HPDE6-E6E7 (cell line): ENCODE data around the gene CLEC16A.

Experiments
- DNase-seq: peaks from one replicate; pipeline ENCODE4 v3.0.0; 2011; ENCODE audit warnings: missing footprints; ENCODE audit errors: extremely low spot score

Gene CLEC16A

GRCh38 chr16:11082860-11083388 lies 138.6 kb downstream of the CLEC16A start:
- DNase-seq: no peak

DNA sequence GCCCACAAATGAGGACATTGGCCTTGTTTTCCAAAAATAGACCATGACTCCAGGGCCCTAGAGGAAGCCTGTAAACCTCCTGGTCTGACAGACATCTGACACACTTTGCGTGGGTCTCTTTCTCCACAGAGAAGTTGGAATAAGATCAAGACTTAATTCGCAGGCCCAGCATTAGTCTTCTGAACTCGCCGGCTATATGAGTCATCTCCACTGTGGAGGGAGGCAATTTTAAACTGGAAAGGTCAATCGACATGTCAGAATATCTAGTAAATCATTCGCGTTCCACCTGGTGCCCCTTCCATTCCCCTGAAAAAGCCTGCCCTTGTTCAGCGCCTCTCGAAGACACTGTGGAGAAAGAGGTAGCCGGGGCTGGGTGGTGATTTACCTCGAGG lies 140.1 kb downstream of the CLEC16A start:
- no peak for DNase-seq

DNA sequence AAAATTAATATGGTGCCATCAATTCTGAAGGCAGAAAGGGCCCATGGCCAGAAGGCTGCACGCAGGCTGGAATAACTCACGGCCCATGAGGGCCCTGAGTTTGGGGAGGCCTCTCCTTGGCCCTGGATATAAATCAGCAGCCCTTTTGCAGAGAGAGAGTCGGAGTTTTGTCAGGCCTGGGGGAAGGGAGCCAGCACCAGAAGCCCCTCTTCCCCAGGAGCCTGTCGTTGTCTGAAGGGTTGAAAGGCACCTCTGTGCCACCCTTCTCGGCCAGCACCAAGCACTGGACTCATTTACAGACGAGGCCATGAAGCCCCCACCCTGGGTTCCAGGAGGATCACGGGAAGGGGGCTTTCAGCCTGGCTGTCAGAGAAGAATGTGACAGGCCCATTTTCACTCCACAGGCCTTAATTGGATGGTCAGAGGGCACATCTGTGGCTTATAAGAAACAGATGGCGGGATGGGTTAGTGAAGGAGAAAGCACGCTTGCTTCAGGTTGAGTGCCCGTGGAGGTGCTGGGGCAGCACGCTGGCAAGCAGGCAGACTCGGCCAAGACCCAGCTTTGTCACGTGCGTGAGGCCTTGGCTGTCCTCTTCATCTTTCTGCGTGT lies 140.6 kb downstream of the CLEC16A start:
- DNase-seq: no peak

DNA sequence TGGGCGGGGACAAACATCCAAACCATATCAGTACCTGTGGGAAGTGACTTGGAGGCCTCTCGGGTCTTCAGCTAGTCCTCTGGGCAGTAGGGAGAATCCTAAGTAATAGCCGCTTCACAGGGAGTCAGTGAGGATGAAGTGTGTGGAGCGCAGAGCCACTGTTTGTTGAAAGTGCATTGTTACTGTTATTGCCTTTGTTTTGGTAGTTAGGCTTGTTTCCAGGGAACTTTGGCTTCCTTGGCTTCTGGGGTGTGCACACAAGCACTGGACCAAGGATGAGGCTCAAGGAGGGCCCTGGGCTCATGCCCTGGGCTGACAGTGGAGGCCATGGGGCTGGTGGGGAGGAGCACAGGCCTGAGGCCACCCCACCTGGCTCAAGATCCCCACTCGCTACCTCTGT lies 141.6 kb downstream of the CLEC16A start:
- no peak for DNase-seq

GRCh38 chr16:11087691-11088073 lies 143.3 kb downstream of the CLEC16A start:
- no peak for DNase-seq

DNA sequence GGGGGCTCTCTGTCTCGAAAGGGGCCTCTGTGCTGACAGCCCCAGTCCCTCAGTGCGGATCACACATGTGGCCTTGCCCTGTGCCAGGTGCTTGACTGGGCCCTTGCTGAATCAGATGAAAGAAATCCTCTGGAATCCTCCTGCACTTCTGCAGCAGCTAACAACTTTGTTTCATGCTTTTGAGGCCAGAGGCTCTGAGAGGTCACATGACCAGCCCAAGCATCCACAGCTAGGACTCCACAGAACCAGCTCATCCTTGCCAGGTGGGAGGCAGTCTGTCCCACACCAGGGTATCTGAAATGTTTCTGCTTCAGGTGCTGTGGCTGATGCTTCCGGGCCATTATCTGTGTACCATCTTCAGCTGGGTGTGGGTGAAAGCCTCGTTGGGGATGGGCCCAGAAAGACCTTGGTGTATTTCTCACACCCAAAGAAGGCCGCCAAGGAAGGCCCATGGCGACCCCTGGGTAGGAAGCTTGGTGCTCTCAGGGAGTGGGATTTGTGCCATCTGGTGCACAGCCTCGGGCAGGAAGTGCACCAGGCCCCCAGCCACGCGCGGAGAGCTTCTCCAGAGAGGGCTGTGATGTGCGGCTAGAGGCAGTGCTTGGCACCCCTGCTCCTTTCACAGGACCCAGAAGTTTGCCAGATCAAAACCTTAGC lies 143.8 kb downstream of the CLEC16A start:
- DNase-seq: no peak

- no peak for DNase-seq
Observed at GRCh38 chr16:11088831-11089230, 144.5 kb downstream of the CLEC16A start.

- no peak for DNase-seq
Observed at GRCh38 chr16:11089504-11090124, 145.2 kb downstream of the CLEC16A start.

- DNase-seq: no peak
Observed at GRCh38 chr16:11090232-11090631, 145.9 kb downstream of the CLEC16A start.

GRCh38 chr16:11091021-11091785 lies 146.8 kb downstream of the CLEC16A start:
- peak; percentile 73 for DNase-seq

GRCh38 chr16:11092788-11093571 lies 148.6 kb downstream of the CLEC16A start:
- DNase-seq: no peak

DNA sequence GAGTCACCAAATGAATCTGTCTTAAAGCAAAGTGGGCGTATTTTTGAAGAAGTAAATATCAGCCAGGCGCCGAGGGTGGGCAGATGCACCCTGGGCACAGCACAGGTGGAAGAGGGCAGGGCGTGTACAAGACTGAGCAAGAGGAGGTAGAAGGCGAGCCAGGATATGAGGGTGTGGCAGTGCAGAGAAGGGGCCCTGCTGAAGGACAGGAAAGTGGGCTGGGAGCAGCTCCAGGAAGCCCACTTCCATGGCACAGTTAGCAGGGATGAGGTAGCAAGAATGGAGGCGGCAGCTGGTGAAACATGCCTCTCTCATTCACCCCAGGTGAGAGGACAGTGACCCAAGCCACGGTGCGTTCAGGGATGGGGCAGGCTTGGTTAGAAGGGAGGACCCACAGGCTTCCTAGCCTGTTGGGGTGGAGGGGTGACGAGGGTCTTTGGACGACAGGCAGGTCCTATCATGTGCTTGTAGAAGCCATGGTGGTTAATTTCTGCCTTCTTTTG lies 149.3 kb downstream of the CLEC16A start:
- no peak for DNase-seq

DNA sequence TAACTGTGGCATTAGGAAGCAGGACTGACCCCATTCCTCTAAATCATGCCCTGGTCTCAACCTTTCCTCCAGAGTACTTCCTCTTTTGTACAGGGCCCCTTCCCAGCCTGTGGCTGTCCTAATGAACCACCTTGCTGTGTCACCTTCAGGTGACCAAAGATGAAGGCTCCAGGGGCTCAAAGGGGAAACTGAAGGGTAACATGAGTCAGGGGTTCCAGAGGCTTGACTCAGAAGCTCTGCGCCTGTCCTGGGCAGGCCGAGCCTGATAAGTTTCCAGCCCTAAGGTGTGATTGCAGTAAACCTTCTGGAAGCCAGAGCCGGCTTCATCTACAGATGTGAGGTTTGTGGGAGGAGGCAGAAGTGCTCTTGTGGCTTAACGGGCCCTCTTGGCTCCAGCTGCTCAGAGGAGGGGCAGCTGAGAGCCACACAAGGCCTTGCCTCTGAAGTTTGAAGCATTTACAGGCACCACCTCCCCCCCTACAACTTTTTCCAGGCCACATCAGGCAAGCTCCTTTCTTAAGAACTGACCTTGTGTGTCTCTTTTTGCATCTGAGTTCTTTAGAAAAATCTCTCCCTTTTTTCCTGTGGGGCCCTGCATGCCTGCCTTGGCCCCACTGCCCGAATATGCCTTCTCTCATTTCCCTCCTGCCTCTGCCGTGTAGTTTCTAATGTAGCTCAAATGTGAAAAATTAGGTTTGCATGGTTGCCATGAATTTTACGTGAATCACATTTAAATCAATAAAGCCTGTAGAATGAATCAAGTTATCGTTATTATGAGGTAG lies 149.9 kb downstream of the CLEC16A start:
- peak; percentile 78 for DNase-seq

DNA sequence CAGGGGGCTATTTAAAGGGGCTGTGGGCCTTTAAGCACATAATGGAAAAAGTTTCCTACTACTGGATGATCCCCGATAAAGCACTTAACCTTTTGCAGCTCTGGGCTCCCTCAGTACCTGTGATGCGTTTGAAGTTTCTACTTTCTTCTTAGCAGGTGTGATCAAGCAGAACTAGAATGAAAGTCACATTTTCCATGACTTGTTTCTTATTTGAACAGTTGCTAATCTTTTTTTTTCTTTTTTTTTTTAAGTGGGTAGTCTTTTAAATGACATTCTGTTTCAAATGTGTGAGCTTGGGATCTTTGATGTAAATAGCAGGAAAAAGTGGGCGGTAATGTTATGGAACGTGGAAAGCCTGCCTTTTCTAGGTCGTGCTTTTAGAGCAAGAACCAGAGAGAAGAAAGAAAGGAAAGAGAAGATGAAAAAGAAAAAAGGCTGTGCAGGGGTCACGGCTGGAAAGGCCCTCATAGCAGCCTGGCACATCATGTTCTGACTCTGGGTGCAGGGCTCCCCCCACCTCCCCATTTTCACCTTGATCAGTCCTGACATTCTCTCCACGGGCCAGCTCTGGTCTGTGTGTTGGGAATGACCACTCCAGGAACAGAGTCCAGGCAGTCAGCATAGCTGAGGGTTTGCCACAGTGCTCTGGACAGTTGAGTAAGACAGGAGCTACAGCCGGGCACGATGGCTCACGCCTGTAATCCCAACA lies 150.6 kb downstream of the CLEC16A start:
- no peak for DNase-seq

DNA sequence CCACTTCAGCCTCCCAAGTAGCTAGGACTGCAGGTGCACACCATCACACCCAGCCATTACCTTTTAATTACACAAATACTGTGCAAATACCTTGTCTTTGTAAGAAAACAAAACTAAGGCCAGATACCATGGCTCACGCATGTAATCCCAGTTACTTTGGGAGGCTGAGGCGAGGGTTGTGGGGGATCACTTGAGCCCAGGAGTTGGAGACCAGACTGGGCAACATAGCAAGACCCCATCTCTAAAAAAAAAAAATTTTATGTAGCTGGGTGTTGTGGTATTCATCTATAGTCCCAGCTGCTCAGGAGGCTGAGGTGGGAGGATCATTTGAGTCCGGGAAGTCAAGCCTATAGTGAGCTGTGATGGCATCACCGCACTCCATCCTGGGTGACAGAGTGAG lies 151.6 kb downstream of the CLEC16A start:
- DNase-seq: no peak

DNA sequence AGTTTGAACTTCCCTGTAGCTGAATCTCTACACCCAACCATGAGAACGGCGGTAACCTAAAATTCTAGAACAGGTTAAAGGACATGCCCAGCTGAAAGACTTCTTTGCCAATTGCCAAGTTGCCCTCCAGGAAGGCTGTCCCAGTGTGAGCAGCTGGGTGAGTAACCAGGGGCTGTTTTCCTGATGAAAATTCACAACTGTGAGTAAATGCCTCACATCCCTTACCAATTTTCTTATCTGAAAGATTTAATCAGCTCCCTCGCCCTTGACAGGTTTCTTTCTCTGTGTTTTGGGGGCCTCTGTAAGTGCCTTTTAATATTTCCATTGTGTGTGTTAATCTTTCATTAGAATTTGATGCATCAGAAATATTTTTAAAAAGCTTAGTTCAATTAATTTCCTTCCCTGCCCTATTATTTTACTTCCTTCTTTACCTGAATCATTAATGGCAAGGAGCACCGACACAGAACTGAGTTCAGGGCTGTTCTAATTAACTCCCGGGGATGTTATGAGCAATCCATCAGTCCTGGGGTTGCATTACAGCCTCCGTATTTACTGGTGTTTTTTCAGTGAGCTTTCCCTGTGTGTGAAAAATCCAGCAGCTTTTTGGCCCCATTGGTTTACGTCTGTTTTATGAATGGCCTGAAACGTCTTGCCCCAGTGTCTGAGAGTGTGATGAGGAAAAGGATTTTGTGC lies 152.9 kb downstream of the CLEC16A start:
- no peak for DNase-seq

GRCh38 chr16:11097787-11098167 lies 153.4 kb downstream of the CLEC16A start:
- no peak for DNase-seq

GRCh38 chr16:11098601-11099390 lies 154.4 kb downstream of the CLEC16A start:
- no peak for DNase-seq
